Endothelial cell (in vitro differentiated cells): ENCODE data around the gene C6orf136. TPM values are rescaled to one million over a fixed set of nuclear protein-coding genes. Genes with fewer than 3 reads are reported as not detected.

Experiments
- DNase-seq: peaks from one replicate; pipeline ENCODE4 v3.0.0; 2021; ENCODE audit warnings: low spot score
- H3K27ac Mint-ChIP-seq: one replicate; pipeline ENCODE4 v1.8.0; 2021; ENCODE audit warnings: mixed read lengths, inconsistent platforms; ENCODE audit not compliant: unreplicated experiment
- H3K27me3 Mint-ChIP-seq: one replicate; pipeline ENCODE4 v1.8.0; 2021; ENCODE audit warnings: mild to moderate bottlenecking, moderate library complexity, mixed read lengths, inconsistent platforms; ENCODE audit not compliant: unreplicated experiment
- H3K36me3 Mint-ChIP-seq: one replicate; pipeline ENCODE4 v1.8.0; 2021; ENCODE audit warnings: mild to moderate bottlenecking, low read depth, mixed read lengths, inconsistent platforms; ENCODE audit not compliant: unreplicated experiment
- H3K4me1 Mint-ChIP-seq: one replicate; pipeline ENCODE4 v1.8.0; 2021; ENCODE audit warnings: mild to moderate bottlenecking, mixed read lengths, inconsistent platforms; ENCODE audit not compliant: unreplicated experiment
- H3K4me3 Mint-ChIP-seq: one replicate; pipeline ENCODE4 v1.8.0; 2021; ENCODE audit warnings: mild to moderate bottlenecking, mixed read lengths, inconsistent platforms; ENCODE audit not compliant: unreplicated experiment
- H3K9me3 Mint-ChIP-seq: one replicate; pipeline ENCODE4 v1.8.0; 2021; ENCODE audit warnings: mixed read lengths, inconsistent platforms; ENCODE audit not compliant: unreplicated experiment
- CTCF ChIP-seq: fragments of 200-600 bp; sonication (generic); IDR thresholded peaks from one replicate; pipeline ENCODE4 v1.5.0; 2021; ENCODE audit warnings: antibody characterized with exemption; ENCODE audit not compliant: unreplicated experiment
- total RNA-seq: library from RNA; stranded (reverse); fragmentation: NEBNext Ultra II Directional; extraction: Animal tissue kit (Norgen Biotek cat#: 25700); gene quantifications from one replicate; pipeline ENCODE4 v1.2.1, GENCODE V29; 2021; ENCODE audit not compliant: unreplicated experiment

C6orf136 gene
- total RNA-seq, 1 donor from 2014 or later: 15.1 TPM

- Mint-ChIP-seq H3K27ac (peak within 1 kb of the TSS; percentile 94), H3K27me3 (peaks cover 32% of the 10 kb centered on the region), H3K4me1 (peaks cover 60% of the 10 kb centered on the region), H3K9me3 (no peaks in the 10 kb centered on the region), H3K4me3 (peak within 1 kb of the TSS; percentile 99), H3K36me3 (peaks cover 40% of the 10 kb centered on the region)
- no peak for TF ChIP-seq CTCF
- peak; percentile 66 for DNase-seq
These were observed 39.3 kb downstream of the C6orf136 start, which contains the start of gene PPP1R18 for GRCh38 chr6:30686009-30686907. Gene PPP1R18 (minus strand): TSS chr6:30686645. CDS start chr6:30686018, 627 bp downstream.

GRCh38 chr6:30686908-30687658 lies 40.1 kb downstream of the C6orf136 start:
- Mint-ChIP-seq H3K36me3 (peaks cover 34% of the 10 kb centered on the region), H3K9me3 (no peaks in the 10 kb centered on the region), H3K4me1 (peaks cover 58% of the 10 kb centered on the region), H3K27me3 (peaks cover 29% of the 10 kb centered on the region), H3K4me3 (peak overlapping the region; percentile 99), H3K27ac (peak overlapping the region; percentile 89)
- peak; percentile 89 for DNase-seq
- TF ChIP-seq CTCF: no peak

GRCh38 chr6:30687659-30688431 lies 40.9 kb downstream of the C6orf136 start:
- H3K36me3 Mint-ChIP-seq: peaks cover 28% of the 10 kb centered on the region
- no peak for TF ChIP-seq CTCF
- H3K9me3 Mint-ChIP-seq: no peaks in the 10 kb centered on the region
- peaks cover 26% of the 10 kb centered on the region for H3K27me3 Mint-ChIP-seq
- peak; percentile 21 for DNase-seq
- peak overlapping the region; percentile 99 for H3K4me3 Mint-ChIP-seq
- H3K4me1 Mint-ChIP-seq: peaks cover 52% of the 10 kb centered on the region
- H3K27ac Mint-ChIP-seq: peak overlapping the region; percentile 89

GRCh38 chr6:30688569-30688968 lies 41.6 kb downstream of the C6orf136 start:
- Mint-ChIP-seq H3K36me3 (peaks cover 25% of the 10 kb centered on the region), H3K4me1 (peaks cover 49% of the 10 kb centered on the region), H3K9me3 (no peaks in the 10 kb centered on the region), H3K4me3 (peak overlapping the region; percentile 99), H3K27ac (peak overlapping the region; percentile 89), H3K27me3 (peaks cover 23% of the 10 kb centered on the region)
- DNase-seq: no peak
- TF ChIP-seq CTCF: no peak
